ENCODE data around the gene IZUMO2. TPM values are rescaled to one million over a fixed set of nuclear protein-coding genes. Genes with fewer than 3 reads are reported as not detected.

The IZUMO2 gene
- total RNA-seq, 4 donors from 2014 or later, result not detected

DNA sequence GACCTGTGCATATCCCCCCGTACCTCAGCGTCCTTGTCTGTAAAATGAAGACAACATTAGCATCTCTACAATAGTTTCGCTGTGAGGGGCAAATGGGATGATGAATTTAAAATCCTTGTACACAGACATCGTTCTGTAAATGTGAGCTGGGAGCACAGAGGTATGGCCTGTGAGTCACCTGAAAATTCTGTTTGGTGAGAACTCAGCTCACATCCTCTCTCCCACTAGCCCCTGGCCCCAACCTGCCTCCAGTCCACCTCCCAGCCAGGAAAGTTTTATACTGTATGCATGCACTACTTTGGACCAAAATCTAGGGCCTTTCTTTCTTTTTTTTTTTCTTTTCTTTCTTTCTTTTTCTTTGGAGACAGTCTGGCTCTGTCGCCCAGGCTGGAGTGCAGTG lies 8.7 kb upstream of the IZUMO2 start:
- intact Hi-C loops (cut with DNase I; ENCODE audit: low total_unique reads) (no loop called here), in situ Hi-C loops (cut with MboI; ENCODE audit: low sequenced_read_pairs in 4 of 4) (loop anchor here in 3 of 4 donors (25.0 kb wide), 1 partner anchor 91 kb away; no protein-coding TSS in a partner anchor)
- Histone ChIP-seq H3K4me1 (no peaks in the 10 kb centered on the region), H3K27me3 (peaks cover 2 to 18% (median 7%) of the 10 kb centered on the region in 3 donors), H3K9me3 (no peaks in the 10 kb centered on the region), H3K36me3 (no peaks in the 10 kb centered on the region), H3K4me3 (no peak overlapping the region), H3K27ac (no peak overlapping the region)
- ATAC-seq, result no peak
- DNase-seq, result no peak
- TF ChIP-seq, protein P1, sequence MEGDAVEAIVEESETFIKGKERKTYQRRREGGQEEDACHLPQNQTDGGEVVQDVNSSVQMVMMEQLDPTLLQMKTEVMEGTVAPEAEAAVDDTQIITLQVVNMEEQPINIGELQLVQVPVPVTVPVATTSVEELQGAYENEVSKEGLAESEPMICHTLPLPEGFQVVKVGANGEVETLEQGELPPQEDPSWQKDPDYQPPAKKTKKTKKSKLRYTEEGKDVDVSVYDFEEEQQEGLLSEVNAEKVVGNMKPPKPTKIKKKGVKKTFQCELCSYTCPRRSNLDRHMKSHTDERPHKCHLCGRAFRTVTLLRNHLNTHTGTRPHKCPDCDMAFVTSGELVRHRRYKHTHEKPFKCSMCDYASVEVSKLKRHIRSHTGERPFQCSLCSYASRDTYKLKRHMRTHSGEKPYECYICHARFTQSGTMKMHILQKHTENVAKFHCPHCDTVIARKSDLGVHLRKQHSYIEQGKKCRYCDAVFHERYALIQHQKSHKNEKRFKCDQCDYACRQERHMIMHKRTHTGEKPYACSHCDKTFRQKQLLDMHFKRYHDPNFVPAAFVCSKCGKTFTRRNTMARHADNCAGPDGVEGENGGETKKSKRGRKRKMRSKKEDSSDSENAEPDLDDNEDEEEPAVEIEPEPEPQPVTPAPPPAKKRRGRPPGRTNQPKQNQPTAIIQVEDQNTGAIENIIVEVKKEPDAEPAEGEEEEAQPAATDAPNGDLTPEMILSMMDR (IDR thresholded peaks at IDR 0.05 in 4 of 5, conservative IDR thresholded peaks at IDR 0.05 in 1 of 5), result no peak
- no peak for TF ChIP-seq POLR2A (IDR thresholded peaks at IDR 0.05)

DNA sequence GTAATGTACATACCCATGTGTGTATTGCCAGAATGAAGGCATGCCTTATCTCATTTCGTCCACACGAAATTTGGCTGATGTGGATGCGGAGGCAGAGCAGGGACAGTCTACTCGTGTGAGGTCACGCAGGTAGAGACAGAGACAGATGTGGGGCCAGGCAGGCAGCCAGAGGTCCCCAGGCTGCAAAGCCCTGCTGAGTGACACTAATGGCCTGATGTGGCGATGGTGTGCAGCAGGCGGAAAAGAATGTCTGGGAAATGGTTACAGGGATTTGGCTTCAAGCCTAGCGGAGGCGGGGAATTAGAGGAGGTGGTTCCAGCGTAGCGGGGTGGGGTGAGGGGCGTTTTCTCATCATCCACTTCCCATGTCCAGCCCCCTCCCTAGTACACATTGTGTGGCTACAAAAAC lies 4.2 kb upstream of the IZUMO2 start:
- H3K36me3 ChIP-seq, result no peaks in the 10 kb centered on the region
- H3K27ac ChIP-seq, result no peak overlapping the region
- intact Hi-C loops (cut with DNase I; ENCODE audit: low total_unique reads) (no loop called here), in situ Hi-C loops (cut with MboI; ENCODE audit: low sequenced_read_pairs in 4 of 4) (loop anchor here in 3 of 4 donors (25.0 kb wide), 1 partner anchor 95 kb away; no protein-coding TSS in a partner anchor)
- H3K27me3 ChIP-seq, result peaks cover 6 to 31% (median 12%) of the 10 kb centered on the region in 3 donors
- no peaks in the 10 kb centered on the region for H3K4me1 ChIP-seq
- TF ChIP-seq POLR2A (IDR thresholded peaks at IDR 0.05), result no peak
- TF ChIP-seq, protein P1 (IDR thresholded peaks at IDR 0.05 in 4 of 5, conservative IDR thresholded peaks at IDR 0.05 in 1 of 5), result no peak
- no peak for ATAC-seq
- no peak overlapping the region for H3K4me3 ChIP-seq
- H3K9me3 ChIP-seq, result no peaks in the 10 kb centered on the region
- DNase-seq, result no peak

DNA sequence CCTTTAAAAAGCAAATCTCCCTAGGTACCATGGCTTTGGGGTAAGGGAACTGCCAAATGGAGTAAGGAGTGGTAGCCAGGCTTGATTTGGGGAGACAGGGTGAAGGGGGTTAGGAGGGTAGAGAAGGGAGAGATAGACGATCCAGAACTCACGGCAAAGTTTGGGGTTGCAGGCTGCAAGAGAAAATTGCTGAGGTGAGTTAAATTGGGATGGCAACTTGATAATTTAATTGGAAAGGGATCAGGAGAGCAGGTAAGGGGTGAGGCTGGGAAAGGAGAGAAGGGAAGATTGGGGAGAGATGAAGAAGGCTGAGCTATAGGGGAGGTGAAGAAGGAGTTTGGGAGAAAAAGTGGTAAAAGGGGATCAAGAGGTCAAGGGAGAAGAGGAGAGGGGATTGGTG lies 4.0 kb downstream of the IZUMO2 start:
- no peak for TF ChIP-seq POLR2A (IDR thresholded peaks at IDR 0.05)
- TF ChIP-seq, protein P1 (IDR thresholded peaks at IDR 0.05 in 4 of 5, conservative IDR thresholded peaks at IDR 0.05 in 1 of 5), result no peak
- Histone ChIP-seq H3K27ac (no peak overlapping the region), H3K9me3 (no peaks in the 10 kb centered on the region), H3K4me1 (no peaks in the 10 kb centered on the region), H3K4me3 (no peak overlapping the region), H3K36me3 (no peaks in the 10 kb centered on the region), H3K27me3 (peaks cover 0 to 8% (median 5%) of the 10 kb centered on the region in 3 donors)
- DNase-seq, result no peak
- ATAC-seq, result no peak
- in situ Hi-C loops (cut with MboI; ENCODE audit: low sequenced_read_pairs in 4 of 4) (loop anchor here in 3 of 4 donors (25.0 kb wide), 1 partner anchor 103 kb away; no protein-coding TSS in a partner anchor), intact Hi-C loops (cut with DNase I; ENCODE audit: low total_unique reads) (no loop called here)

DNA sequence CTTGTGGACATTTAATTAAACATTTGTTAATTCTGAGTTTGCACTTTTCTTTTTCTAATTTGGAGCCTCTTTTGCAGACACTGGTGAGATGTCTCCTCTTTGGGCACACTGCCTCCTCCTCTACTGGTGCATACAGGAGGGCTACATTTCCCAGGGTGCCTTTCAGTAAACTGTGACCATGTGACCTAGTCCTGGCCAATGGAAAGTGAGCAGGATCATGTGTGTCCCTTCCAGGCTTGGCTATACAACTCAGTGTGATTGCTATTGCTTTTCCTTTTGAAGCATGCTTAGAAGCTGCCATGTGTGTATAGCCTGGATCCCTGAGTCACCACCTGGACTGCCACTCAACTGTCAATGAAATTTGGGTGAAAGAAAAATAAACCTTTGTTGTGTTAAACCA lies 4.5 kb downstream of the IZUMO2 start:
- no peak for ATAC-seq
- Histone ChIP-seq H3K4me3 (no peak overlapping the region), H3K36me3 (no peaks in the 10 kb centered on the region), H3K4me1 (no peaks in the 10 kb centered on the region), H3K27ac (no peak overlapping the region), H3K9me3 (no peaks in the 10 kb centered on the region), H3K27me3 (peaks cover 0 to 8% (median 5%) of the 10 kb centered on the region in 3 donors)
- DNase-seq, result no peak
- in situ Hi-C loops (cut with MboI; ENCODE audit: low sequenced_read_pairs in 4 of 4) (loop anchor here in 3 of 4 donors (25.0 kb wide), 1 partner anchor 104 kb away; no protein-coding TSS in a partner anchor), intact Hi-C loops (cut with DNase I; ENCODE audit: low total_unique reads) (no loop called here)
- TF ChIP-seq, protein P1 (IDR thresholded peaks at IDR 0.05 in 4 of 5, conservative IDR thresholded peaks at IDR 0.05 in 1 of 5), result no peak
- no peak for TF ChIP-seq POLR2A (IDR thresholded peaks at IDR 0.05)

All from gastrocnemius medialis (tissue), 4 donors.